A673 (cell line): ENCODE measurements around the gene C16orf74. TPM values are rescaled to one million over a fixed set of nuclear protein-coding genes. Genes with fewer than 3 reads are reported as not detected.
A peak's percentile ranks its signal among the peaks of the same experiment; 100 is the strongest.

Experiments used
- BruUV-seq: library from RNA; stranded (reverse); fragments of 400-500 nt; replicated peaks from 2 replicates; lab custom pipeline; 2021; lab: Mats Ljungman, UMichigan
- CTCF ChIA-PET: fragments of 300-600 bp; sonication (Branson Sonifier 250); formaldehyde crosslinking; loops from one replicate; lab custom pipeline; 2022; ENCODE audit warnings: antibody characterized with exemption; lab: Charles Lee
- POLR2A ChIA-PET: fragments of 300-600 bp; sonication (Branson Sonifier 250); formaldehyde crosslinking; loops from one replicate; lab custom pipeline; 2022; ENCODE audit warnings: antibody characterized with exemption; ENCODE audit not compliant: low non-redundant PET; lab: Charles Lee
- DNase-seq: peaks from one replicate; pipeline ENCODE4 v3.0.0-alpha.2; 2015; ENCODE audit warnings: low spot score
- H3K27ac ChIP-seq: fragments of 200-600 bp; sonication (generic); 2 replicates; pipeline ENCODE4 v1.5.1; 2016; ENCODE audit warnings: mixed run types, low read depth, mild to moderate bottlenecking, mixed read lengths, antibody characterized with exemption, low read length; ENCODE audit not compliant: poor library complexity, severe bottlenecking
- H3K27me3 ChIP-seq: fragments of 200-600 bp; sonication (generic); replicated peaks from 2 replicates; pipeline ENCODE4 v1.6.1; 2017; ENCODE audit warnings: mixed run types, low read depth, mild to moderate bottlenecking, mixed read lengths, antibody characterized with exemption, low read length; ENCODE audit not compliant: insufficient read depth, poor library complexity
- H3K36me3 ChIP-seq: fragments of 200-600 bp; sonication (generic); 2 replicates; pipeline ENCODE4 v1.6.1; 2016; ENCODE audit warnings: mixed run types, mild to moderate bottlenecking, mixed read lengths, antibody characterized with exemption, low read length; ENCODE audit not compliant: insufficient read depth, poor library complexity, severe bottlenecking
- H3K4me1 ChIP-seq: fragments of 200-600 bp; sonication (generic); 2 replicates; pipeline ENCODE4 v1.6.1; 2017; ENCODE audit warnings: mixed run types, mild to moderate bottlenecking, mixed read lengths, antibody characterized with exemption, low read length; ENCODE audit not compliant: insufficient read depth, poor library complexity, severe bottlenecking
- H3K4me3 ChIP-seq: fragments of 200-600 bp; sonication (generic); 2 replicates; pipeline ENCODE4 v1.5.1; 2016; ENCODE audit warnings: low read depth, mixed run types, mild to moderate bottlenecking, mixed read lengths, low read length; ENCODE audit not compliant: poor library complexity, severe bottlenecking
- H3K9me3 ChIP-seq: fragments of 200-600 bp; sonication (generic); 2 replicates; pipeline ENCODE4 v1.6.1; 2016; ENCODE audit warnings: mixed run types, low read depth, mild to moderate bottlenecking, mixed read lengths, antibody characterized with exemption, low read length; ENCODE audit not compliant: poor library complexity, severe bottlenecking
- EZH2 ChIP-seq: fragments of 200-600 bp; sonication (generic); IDR thresholded peaks from 2 replicates; pipeline ENCODE4 v1.6.1; 2017; ENCODE audit warnings: borderline replicate concordance, low read depth, mild to moderate bottlenecking, mixed read lengths, antibody characterized with exemption, low read length; ENCODE audit not compliant: poor library complexity, severe bottlenecking
- intact Hi-C: fragments of 100-400 bp; cut with micrococcal nuclease; formaldehyde crosslinking; loops from one replicate; pipeline ENCODE4 v1.10.0; 2022; ENCODE audit not compliant: unreplicated experiment
- total RNA-seq: library from RNA; stranded (reverse); gene quantifications from 2 replicates; pipeline ENCODE4 v1.2.3, GENCODE V29; 2021
- TF ChIP-seq, protein P1 (sequence below): fragments of 300-800, 200-600 bp; sonication (generic); conservative IDR thresholded peaks from 2 replicates; pipeline ENCODE4 v1.5.1; 2017; ENCODE audit warnings: low read depth, mild to moderate bottlenecking, antibody characterized with exemption, low read length, moderate library complexity, mixed read lengths

C16orf74 gene
- total RNA-seq, 1 experiment from 2014 or later: 3.8 TPM

DNA sequence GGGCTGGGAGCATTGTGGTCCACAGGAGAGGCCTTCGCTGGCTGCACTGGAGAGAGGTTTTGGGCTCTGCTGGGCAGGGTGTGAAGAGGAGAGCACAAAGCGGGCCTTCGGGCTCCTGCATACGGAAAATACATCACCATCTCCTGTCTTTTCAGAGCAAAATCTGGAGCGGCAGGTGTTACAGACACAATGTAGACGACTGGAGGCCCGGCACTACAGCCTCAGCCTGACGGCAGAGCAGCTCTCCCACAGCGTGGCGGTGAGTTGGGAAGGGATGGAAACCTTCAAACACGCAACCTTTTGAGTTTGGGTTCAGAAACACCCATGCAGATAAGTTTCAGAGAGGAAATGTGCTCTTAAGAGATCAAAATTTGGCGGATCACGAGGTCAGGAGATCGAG is 80.1 kb downstream of the C16orf74 start:
- TF ChIP-seq, protein P1, sequence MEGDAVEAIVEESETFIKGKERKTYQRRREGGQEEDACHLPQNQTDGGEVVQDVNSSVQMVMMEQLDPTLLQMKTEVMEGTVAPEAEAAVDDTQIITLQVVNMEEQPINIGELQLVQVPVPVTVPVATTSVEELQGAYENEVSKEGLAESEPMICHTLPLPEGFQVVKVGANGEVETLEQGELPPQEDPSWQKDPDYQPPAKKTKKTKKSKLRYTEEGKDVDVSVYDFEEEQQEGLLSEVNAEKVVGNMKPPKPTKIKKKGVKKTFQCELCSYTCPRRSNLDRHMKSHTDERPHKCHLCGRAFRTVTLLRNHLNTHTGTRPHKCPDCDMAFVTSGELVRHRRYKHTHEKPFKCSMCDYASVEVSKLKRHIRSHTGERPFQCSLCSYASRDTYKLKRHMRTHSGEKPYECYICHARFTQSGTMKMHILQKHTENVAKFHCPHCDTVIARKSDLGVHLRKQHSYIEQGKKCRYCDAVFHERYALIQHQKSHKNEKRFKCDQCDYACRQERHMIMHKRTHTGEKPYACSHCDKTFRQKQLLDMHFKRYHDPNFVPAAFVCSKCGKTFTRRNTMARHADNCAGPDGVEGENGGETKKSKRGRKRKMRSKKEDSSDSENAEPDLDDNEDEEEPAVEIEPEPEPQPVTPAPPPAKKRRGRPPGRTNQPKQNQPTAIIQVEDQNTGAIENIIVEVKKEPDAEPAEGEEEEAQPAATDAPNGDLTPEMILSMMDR: no peak
- no peak for TF ChIP-seq EZH2
- ChIA-PET POLR2A (no interaction called here), CTCF (interaction anchor here (0.6 kb wide), 1 partner anchor 482 kb away, joined by 4 read pairs; no protein-coding TSS in a partner anchor)
- Histone ChIP-seq H3K4me1 (peaks cover 15% of the 10 kb centered on the region), H3K27me3 (no peaks in the 10 kb centered on the region), H3K4me3 (no peak overlapping the region), H3K36me3 (peaks cover 84% of the 10 kb centered on the region), H3K9me3 (no peaks in the 10 kb centered on the region), H3K27ac (no peak overlapping the region)
- BruUV-seq: no TSS peak
- DNase-seq: no peak
- intact Hi-C loops: no loop called here

- H3K36me3 ChIP-seq: peaks cover 87% of the 10 kb centered on the region
- no peak overlapping the region for H3K4me3 ChIP-seq
- peak overlapping the region; percentile 40 for H3K27ac ChIP-seq
- H3K4me1 ChIP-seq: peaks cover 5% of the 10 kb centered on the region
- ChIA-PET POLR2A (interaction anchor here (0.5 kb wide), 1 partner anchor 8 kb away, joined by 3 read pairs; no protein-coding TSS in a partner anchor), CTCF (no interaction called here)
- no peaks in the 10 kb centered on the region for H3K9me3 ChIP-seq
- H3K27me3 ChIP-seq: no peaks in the 10 kb centered on the region
- no TSS peak for BruUV-seq
- no peak for DNase-seq
- intact Hi-C loops: no loop called here
- no peak for TF ChIP-seq EZH2
- TF ChIP-seq, protein P1: no peak
Measured at GRCh38 chr16:85668676-85669424, 82.0 kb downstream of the C16orf74 start.

- H3K27me3 ChIP-seq: no peaks in the 10 kb centered on the region
- TF ChIP-seq, protein P1: no peak
- TF ChIP-seq EZH2: no peak
- CTCF ChIA-PET: no interaction called here
- no TSS peak for BruUV-seq
- H3K4me1 ChIP-seq: no peaks in the 10 kb centered on the region
- no peak overlapping the region for H3K27ac ChIP-seq
- no peaks in the 10 kb centered on the region for H3K9me3 ChIP-seq
- POLR2A ChIA-PET: interaction anchor here (0.5 kb wide), 1 partner anchor 8 kb away, joined by 3 read pairs; no protein-coding TSS in a partner anchor
- no peak for DNase-seq
- H3K36me3 ChIP-seq: peaks cover 84% of the 10 kb centered on the region
- intact Hi-C loops: no loop called here
- no peak overlapping the region for H3K4me3 ChIP-seq
Measured at GRCh38 chr16:85667841-85668413, 83.0 kb downstream of the C16orf74 start.
